GM18873 (cell line): ENCODE measurements around the gene SPRED2.

Source experiments
- ATAC-seq: cut with Tn5 transposase; IDR thresholded peaks from one replicate; pipeline ENCODE4 v1.9.1; 2021; ENCODE audit warnings: mild to moderate bottlenecking, moderate library complexity, moderate number of reproducible peaks; ENCODE audit not compliant: unreplicated experiment, low FRiP score

Gene SPRED2

DNA sequence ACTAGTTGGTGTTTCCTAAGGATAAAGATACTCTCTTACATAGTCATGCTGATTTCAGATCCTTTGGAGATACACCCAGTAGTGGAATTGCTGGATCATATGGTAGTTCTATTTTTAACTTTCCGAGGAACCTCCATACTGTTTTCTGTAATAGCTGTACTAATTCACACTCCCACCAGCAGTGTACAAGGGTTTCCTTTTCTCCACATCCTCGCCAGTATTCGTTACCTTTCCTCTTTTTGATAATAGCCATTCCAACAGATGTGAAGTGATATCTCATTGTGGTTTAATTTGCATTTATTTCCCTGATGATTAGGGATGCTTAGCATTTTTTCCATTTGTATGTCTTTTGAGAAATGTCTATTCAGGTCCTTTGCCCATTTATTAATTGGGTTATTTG is 170.7 kb downstream of the SPRED2 start:
- ATAC-seq = no peak
